ENCODE data around the gene MARF1.
"Not testable (repeated sequence)": the region's sequence is repeated elsewhere in the genome, so short reads cannot be mapped to it uniquely, and the experiment has no call there.

Gene MARF1

DNA sequence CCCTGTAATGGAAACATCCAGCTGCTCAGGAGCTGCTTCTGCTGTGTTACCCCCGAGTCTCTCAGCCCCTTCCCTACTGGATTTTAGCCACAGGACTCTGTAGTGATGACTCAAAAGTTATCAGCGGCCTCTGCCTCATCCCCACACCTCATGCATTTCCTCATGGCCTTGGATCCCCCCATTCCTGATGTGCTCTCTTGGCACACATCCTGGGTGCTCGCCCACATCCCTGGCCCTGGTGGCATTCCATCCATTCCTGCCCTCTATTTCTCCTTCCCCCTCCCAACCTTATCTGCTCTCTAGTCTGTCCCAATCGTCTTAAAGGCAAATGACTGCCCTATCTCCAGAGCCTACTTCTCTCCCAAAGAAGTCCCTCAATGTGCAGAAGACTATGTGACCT, 24.6 kb downstream of the MARF1 start:
- no peak for DNase-seq

DNA sequence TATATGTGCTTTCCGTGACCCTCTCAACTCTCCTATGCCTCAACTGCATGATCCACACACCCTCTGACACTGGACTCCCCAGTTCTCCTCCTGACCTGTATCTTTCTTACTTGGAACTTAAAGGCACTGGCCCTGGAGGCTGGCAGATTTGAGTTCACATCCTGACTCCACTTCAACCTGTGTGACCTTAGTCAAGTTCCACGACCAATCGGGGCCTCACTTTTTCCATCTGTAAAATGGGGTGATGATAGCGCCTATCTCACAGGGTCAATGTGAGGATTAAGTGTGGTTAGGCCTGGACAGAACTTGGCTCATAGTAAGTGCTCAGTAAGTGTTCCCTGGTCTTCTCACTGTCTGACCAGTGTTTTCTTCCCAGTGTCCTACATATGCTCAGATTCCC, 25.1 kb downstream of the MARF1 start:
- DNase-seq = no peak

DNA sequence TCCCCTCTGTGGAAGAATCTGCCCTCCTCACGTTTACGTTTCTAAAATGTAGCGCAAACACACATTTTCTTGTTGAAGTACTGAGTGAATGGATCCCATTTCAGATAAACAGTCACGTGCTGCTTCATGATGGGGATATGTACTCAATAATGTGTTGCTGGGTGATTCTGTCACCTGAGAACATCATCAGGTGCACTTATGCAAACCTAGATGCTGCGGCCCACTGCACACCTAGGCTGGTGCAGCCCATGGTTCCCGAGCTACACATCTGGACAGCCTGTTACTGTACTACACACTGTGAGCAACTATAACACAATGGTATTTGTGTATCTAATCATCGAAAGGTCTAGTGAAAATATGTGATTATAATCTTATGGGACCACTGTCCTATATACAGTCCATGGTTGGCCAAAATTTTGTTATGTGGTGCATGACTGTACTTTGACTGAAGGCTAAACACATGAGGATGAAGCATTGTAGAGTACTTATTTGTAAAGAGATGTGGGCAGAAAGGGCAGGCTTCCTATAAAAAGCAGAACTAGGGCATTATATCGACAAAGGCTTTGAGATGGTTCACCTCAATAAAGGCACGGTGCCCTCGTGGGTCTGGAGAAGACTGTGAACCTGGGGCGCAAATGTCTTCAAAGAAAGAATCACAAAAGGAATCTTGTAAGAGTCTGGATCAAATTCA, 26.3 kb downstream of the MARF1 start:
- DNase-seq = no peak

DNA sequence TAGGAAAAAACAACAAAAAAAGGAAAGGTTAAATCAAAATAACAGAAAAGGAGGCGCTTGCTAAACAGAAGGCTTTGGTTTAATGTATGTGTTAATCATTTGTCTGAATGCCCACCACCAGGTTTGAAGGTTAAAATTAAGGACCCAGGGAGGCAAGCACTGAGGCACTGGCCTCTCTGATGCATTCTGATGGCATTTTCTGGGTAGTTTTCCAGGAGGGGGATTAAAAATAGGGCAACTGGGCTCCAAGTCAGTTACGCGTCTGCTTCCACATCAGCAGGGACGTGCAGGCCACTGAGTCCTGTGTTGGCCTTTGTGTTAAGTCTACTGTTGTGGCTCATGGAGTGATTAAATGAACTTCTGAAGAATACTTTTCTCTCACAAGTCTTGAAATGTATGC, 26.9 kb downstream of the MARF1 start:
- DNase-seq = no peak

DNA sequence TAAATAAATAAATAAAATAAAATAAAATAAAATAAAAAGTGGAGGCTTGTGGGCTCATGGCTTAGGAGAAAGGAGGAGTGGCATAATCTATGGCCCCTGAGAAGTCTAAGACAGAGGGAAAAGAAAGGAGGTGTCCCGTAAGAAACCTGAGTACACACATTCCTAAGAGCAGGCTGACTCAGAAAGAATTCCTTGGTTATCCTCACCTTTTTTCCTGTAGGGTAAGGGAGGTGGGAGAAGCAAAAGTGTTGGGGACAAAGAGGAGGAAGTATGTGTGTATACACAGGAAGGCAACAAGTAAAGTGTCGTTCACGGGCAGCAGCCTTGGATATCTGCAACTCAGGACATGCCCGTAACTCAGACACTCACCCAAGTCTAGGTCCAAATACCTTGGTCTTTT, 29.3 kb downstream of the MARF1 start:
- no peak for DNase-seq

DNA sequence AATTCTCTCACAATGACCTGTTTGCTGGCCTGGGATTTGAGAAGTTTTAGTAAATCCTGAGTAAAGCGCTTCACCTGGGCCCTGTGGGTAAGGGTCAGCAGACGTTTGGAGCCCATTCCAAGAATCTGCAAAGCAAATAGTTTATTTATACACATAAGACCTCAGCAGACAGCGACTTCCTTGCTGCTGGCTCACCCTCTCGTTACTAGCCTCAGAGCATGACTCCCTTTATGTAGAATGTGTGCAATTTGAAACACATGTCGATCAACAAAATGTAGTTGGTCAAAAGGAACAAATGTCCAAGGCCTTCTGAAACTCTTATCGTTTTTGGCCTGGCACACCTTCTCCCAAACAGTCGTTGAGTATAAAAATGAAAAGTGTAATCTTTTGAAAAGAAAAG, 31.3 kb downstream of the MARF1 start:
- no peak for DNase-seq

DNA sequence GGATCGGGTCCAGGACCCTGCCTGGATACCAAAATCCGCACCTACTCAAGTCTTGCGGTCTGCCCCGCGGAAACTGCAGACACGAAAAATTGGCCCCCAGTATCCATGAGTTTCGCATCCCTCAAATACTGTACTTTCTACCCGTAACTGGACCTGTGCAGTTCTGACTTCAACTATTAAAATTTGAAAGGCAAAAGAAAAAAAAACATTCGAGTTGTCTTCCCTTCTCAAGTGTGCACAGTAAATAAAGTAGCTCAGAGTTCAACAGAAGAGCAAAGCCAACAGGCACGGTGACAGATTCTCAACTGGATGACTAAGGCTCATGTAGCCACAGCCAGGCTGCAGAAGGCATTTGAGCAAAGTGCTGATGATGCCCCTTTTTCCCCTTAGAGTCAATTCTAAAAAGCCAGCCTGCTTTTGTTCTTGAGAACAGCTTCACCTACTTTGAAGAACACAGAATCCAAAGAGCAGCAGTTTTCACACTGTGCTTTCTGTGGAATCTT, 32.5 kb downstream of the MARF1 start:
- DNase-seq = no peak

DNA sequence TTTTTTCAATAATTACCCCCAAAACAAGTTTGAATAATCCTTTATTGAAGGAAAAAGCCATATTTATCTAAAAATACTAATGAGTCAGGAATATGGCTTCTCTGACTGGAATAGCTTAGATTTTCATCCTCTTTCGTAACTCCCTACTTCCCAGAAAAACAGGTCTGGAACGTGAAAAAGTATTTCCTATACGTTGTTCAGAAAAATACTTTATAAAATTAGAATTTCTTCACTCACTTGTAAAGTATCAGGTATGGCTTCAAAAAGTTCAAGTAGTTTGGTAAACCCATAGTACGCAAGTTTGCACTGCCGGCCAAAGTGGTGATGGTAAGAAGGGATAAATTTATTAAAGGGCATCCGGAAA, 33.7 kb downstream of the MARF1 start:
- no peak for DNase-seq

DNA sequence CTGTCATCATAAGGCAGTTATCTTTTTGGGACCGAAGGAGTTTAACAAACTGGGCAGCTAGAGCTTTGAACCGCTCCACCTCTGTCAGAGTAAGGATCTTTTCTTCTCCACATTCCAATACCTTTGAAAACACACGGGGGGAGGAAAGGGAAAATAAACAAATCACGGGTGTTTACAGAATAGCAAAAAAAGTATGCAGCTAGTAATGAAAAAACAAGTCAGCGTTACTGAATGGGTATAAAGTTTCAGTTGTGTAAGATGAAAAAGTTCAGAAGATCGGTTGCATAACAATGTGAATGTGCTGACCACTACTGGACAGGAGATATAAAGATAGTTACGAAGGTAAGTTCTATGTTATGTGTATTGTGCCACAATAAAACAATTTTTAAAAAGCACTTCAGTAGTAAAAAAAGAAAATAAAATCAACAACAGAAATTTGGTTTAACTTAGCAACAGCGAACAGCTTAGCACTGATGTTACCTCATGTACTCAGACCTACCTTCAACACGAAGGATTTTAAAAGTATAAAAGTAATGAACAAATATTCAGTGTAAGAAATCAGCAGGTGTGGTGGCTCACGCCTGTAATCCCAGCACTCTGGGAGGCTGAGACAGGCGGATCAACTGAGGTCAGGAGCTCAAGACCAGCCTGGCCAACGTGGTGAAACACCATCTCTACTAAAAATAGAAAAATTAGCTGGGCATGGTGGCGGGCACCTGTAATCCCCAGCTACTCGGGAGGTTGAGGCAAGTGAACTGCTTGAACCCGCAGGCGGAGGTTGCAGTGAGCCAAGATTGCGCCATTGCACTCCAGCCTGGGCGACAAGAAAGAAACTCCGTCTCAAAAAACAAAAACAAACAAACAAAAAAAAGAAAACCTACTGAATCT, 34.3 kb downstream of the MARF1 start:
- no peak for DNase-seq

DNA sequence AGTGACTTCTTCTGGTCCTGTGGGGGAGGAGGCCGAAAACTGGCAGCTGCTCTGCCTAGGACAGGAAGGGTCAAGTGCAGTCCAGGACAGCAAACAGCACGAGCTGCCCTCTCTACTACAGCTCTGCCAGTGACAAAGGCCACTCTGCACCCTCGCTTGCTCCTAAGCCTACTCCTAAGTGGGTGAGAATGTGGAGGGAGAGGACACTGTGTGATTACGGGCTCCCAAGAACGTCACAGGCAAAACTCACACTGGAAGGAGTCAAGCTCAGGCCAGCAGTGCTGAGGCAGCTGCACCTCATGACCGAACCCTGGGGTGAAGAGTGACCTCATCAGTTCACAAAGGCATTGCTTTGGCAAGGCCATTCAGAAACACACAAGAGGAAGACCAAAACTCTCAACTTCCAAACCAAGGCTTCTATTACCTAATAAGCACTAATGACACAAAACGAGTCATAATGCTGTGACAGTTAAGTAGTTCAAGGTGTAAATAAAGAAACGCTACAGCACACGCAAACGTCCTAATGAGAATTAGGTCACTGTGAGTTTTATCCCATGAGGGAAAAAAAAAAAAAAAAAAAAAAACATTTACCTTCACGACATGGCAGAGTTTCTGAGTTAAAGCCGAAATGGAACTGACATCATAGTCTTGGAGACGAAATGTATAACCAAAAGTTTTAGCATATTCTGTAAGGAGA, 35.1 kb downstream of the MARF1 start:
- no peak for DNase-seq

DNA sequence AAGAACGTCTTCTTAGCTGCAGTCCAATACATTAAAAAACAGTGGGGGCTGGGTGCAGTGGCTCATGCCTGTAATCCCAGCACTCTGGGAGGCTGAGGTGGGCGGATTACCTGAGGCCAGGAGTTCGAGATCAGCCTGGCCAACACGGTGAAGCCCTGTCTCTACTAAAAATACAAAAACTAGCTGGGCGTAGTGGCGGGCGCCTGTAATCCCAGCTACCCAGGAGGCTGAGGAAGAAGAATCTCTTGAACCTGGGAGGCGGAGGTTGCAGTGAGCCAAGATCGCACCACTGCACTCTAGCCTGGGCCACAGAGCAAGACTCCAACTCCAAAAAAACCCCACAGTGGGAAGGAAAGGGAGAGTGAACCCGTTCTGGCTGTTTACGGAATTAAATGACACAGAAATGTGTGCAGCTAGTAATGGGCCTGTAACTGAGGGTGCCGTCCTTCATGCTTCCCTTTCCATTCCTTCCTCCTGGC, 35.7 kb downstream of the MARF1 start:
- DNase-seq = not testable (repeated sequence)

DNA sequence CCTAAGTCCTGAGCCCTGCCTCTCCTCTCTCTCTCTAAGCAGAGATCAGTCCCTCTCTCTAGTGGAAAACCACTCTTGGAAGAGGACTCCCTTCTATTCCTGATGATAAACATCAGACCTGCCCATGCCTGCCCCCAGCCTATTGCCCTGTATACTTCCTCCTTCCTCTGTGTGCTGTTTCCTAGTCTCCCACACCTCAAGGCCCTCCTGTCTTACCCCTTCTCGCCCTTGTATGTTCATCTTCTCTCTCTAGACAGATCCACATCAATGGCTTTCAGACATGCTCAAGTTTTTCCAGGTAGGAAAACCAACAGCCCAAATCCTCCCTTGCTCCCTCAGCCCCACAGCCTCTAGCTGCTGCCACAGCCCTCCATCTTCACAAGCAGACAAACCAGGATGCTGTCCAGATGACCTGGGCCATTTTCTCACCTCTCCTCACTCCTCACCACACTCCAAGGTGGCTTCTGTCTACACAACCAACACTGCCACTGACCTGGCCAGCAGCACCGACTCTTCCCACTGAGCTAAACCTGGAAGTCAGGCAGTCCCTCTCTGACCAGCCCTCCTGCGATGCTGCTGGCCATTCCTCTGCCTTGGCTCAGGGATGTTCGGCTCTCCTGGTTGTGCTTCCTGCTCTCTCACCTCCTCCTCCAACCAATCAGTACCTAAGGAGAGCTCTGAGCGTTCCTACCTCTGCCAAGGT, 36.3 kb downstream of the MARF1 start:
- DNase-seq = no peak

DNA sequence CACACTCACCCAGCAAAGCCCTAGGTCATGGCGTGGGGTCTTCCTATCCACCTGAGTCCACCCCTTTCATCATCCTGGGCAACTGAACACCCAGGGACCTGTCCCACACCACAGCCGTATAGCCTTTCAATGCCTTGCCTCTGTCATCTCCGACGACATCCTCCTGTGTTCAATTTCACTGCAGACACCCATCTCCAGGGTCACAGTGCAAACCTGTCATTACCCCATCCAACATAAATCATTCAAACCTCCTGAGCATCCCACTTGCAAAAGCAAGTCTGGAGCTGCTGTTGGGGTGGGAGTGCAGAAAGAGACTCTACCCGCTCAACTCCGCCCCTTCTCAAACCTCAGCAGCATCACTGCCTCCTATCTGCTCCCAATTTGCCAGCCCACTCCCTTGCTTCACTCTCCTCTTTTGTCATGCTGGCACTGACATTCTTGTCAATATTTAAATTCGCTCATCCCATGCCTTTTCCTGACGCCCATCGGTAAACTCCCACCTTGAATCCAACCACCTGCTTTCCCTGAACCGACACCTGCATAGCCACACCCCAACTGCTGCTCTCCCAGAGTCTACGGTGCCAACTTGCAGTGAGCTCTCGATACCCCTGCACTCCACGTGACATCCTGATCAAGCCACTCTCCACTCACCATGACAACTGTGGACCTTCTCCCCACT, 37.0 kb downstream of the MARF1 start:
- no peak for DNase-seq

DNA sequence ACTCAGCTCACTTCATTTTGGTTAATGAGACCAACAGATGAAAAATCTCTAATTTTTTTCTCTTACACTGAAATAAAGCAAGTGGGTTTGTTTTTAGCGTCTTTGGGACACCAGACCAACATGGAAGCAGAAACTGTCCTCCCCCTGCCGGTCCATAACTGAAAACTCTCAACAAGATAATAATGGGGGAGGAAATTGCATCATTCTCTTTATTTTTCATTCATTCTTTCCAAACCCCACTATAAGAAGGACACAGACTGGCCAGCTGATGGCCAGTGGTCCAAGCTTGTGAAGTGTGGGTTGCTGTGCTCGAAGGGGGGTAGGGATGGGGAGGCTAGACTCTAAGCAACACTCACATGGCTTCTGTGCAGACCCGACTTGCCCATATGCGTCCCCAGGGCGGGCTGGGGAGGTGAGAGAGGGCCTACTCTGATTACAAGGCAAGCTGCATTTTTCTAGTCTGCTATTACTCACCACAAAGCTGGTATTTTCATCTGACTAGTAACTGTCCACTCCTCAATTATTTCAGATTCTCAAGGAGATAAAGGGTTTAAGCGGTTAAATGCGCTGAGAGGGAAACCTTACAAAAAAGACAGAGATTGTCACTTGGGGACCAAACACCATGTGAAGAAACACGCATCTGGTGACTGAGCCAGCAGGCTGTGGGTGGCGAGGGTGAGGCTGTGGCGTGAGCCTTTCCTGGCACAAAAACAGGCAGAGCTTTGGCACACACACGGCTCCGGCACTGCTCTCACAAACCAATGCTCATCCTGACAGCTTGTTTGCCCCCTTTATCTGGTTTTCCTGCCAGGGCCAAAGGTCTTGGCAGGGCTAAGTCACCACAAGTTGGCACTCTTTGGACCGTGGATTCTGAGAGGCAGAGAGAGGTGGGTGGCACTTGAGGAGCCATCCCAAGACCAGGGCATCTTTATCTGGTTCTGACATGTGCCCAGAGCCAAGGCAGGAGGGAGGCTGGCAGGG, 38.2 kb downstream of the MARF1 start:
- DNase-seq = no peak

DNA sequence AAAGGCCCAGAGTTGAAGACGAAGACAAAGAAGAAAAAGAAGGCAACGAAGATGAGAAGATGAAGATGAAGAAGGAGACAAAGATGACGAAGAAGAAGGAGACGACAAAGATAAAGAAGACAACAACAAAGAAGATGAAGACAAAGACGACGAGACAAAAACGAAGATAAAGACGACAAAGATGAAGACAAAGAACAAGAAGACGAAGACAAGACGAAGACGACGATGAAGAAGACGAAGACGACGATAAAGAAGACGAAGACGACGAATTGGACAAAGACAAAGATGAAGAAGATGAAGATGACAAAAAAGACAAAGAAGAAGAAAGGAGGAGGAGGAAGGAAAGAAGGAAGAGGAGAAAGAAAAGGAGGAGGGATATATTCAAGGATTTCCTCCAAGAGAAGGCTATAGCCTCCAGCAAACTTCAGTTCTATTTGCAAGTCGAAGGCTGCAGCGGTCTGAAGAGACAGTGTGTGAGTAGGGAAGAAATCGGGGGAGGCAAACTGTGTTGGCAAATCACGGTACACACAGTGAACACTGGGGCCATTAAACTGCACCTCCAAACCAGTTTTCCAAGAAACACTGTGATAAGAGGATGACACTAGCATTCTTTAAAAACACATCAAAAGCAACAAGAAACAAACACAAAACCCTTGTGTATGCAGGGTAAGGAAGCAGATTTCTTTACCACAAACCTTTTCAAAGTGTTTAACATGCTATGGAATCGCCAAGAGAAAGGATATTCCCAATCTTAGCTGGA, 40.5 kb downstream of the MARF1 start:
- DNase-seq = no peak

DNA sequence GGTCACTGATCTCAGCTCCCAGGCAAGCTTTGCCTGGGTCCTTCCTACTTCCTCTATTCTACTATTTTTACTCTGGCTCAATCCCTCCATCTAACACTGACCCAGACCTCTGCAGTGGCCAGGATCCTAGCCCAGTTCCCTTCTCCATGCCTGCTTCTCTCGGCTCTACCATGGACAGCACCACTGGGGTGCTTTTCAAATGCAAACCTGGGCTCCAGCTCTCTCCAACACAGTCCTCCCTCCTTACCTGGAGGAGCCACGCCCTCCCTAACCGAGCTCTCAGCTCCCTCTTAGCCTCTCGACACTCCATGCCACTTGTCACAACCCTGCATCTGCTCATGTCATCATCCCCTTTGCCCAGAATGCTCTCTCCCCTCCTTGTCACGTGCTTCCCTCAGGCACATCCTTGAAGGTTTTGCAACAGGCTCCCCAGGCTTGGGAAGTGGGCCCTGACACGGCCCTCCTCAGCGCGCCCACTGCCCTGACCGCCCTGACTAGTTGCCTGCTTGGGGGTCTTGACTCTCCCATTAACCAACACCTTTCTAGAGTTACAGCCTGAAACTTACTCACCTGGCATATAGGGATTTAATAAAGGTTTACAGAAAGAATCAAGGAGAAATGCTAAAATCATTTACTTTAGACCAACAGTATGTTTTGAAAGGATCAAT, 41.6 kb downstream of the MARF1 start:
- no peak for DNase-seq

DNA sequence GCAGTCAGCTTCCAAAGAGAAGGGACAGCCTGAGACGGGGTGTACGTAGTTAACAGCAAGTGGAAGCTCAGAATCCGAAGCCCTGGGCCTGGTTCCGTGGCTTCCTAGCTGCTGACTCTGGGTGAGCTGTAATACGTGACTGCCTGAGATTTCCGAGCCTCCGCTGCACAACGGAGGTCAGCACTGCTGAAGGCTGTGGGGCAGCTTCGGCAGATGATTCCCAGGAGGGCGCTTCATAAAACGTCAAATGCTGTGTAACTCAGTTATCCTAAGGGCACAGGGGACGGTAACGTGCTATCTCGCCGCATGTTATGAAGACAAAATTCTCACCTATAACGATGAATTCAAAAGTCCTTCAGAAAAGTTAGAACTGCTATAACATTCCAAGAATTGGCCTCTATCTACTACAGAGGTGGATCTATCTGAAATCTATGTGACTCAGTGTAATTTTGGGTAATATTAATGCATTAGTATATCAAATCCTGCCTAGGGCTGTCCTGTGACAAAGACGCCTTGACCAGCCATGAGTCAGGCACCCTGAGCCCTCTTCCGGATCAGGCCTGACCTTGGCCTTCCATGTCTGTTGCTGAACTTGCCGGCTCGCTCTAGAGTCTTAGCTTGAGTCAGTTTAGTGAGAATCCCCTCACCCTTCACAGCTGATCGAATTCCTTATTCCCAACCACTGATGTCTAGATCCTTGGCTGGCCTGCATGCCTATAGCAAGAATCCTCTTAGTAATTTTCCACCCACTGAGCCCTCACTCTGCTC, 43.5 kb downstream of the MARF1 start:
- no peak for DNase-seq

DNA sequence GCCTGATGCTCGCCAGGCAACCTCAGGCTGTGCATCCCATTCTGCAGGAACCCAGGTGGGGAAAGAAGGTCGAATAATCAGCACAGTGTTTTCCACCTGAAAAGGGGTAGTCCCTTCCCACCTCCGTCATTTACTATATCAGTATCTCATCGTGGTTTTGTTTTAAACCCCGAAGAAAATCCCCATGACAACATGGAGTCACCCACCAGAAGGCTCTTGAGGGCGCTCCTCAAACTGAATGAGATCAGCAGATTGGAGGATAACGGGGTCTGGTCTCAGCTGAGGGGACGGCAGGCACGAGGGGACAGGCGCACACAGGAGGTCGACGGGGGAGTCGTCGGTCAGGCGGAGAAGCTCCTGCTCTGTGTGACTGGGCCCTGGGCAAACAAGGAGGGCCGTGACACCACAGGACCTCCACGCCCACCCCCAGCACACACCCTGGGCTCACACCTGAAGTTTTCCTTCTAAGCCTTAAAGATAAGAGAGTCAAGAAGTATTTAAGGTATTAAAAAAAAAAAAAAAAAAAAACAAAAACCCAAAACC, 44.2 kb downstream of the MARF1 start:
- DNase-seq = no peak

Data from NCI-H1436 treated with DMSO at 0.1 percent for 48 hours (cell line).